HFFc6 (cell line): ENCODE measurements around the gene SGMS1. TPM values are rescaled to one million over a fixed set of nuclear protein-coding genes. Genes with fewer than 3 reads are reported as not detected.

Experiments used
- DNase-seq: peaks from one replicate; pipeline ENCODE4 v3.0.0-alpha.2; 2018
- H3K27ac Mint-ChIP-seq: 2 replicates; pipeline ENCODE4 v1.8.0; 2020; ENCODE audit warnings: mild to moderate bottlenecking, mixed read lengths
- H3K27me3 Mint-ChIP-seq: 2 replicates; pipeline ENCODE4 v1.8.0; 2021; ENCODE audit warnings: mild to moderate bottlenecking, moderate library complexity, mixed read lengths; ENCODE audit not compliant: insufficient read depth
- H3K36me3 Mint-ChIP-seq: 2 replicates; pipeline ENCODE4 v1.8.0; 2021; ENCODE audit warnings: low read depth, mixed read lengths
- H3K4me1 Mint-ChIP-seq: 2 replicates; pipeline ENCODE4 v1.8.0; 2020; ENCODE audit warnings: low read depth, mixed read lengths
- H3K4me3 Mint-ChIP-seq: 2 replicates; pipeline ENCODE4 v1.8.0; 2020; ENCODE audit warnings: mild to moderate bottlenecking, moderate library complexity, mixed read lengths
- H3K9me3 Mint-ChIP-seq: 2 replicates; pipeline ENCODE4 v1.8.0; 2020; ENCODE audit warnings: mild to moderate bottlenecking, mixed read lengths
- CTCF ChIP-seq: fragments of 200-600 bp; sonication (generic); IDR thresholded peaks from 2 replicates; pipeline ENCODE4 v1.5.0; 2021; ENCODE audit warnings: antibody characterized with exemption, mild to moderate bottlenecking
- total RNA-seq, 6 experiments: library from RNA; stranded (reverse); fragmentation: NEBNext Ultra II Directional; extraction: Animal tissue kit (Norgen Biotek cat#: 25700); gene quantifications; 2 replicates in 1 of 6; 3 replicates in 5 of 6; pipeline ENCODE4 v1.2.3, GENCODE V29; 2021

Gene SGMS1
- total RNA-seq, 6 experiments from 2014 or later, result 19.6 to 27.5 (median 24.6) TPM

DNA sequence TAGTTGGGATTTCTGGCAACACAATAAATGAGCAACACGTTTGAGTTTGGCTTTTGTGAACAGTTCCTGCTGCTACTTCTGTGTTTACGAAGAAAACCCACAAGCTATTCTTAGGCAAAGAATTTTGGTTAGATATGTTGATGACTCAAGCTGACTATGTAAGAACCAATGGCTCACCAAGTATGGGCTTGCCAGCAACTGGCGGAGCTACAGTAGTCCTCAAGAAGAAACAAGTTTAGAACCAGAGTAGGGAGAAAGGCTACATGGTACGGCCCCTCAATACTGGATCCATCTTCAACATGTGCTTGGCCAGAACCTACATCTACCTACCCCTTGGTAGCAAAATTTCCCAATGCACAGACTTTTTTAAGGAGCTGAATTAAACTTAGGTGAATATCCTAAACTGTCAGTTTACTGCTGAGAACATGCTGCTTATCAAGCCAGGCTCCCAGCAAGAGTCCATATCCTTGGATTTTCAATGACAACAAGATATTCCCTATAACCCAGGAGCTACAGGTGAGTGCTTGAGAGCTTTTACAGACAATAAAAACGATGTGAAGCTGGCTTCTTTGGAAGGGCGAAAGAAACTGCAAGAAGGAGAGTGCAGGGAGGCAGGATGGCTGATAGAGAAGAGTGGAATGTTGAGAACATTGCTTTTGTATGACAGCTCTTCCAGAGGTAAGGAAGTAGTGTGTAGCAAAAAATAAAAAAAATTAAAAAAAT is 298.1 kb downstream of the SGMS1 start:
- peak; percentile 95 for DNase-seq
- Mint-ChIP-seq H3K27me3 (no peaks in the 10 kb centered on the region), H3K36me3 (peaks cover 16% of the 10 kb centered on the region; the same call in 1 of the 2 replicates), H3K27ac (peak overlapping the region; percentile 87), H3K4me1 (peaks cover 78% of the 10 kb centered on the region), H3K9me3 (no peaks in the 10 kb centered on the region), H3K4me3 (peak overlapping the region; percentile 81)
- no peak for TF ChIP-seq CTCF

DNA sequence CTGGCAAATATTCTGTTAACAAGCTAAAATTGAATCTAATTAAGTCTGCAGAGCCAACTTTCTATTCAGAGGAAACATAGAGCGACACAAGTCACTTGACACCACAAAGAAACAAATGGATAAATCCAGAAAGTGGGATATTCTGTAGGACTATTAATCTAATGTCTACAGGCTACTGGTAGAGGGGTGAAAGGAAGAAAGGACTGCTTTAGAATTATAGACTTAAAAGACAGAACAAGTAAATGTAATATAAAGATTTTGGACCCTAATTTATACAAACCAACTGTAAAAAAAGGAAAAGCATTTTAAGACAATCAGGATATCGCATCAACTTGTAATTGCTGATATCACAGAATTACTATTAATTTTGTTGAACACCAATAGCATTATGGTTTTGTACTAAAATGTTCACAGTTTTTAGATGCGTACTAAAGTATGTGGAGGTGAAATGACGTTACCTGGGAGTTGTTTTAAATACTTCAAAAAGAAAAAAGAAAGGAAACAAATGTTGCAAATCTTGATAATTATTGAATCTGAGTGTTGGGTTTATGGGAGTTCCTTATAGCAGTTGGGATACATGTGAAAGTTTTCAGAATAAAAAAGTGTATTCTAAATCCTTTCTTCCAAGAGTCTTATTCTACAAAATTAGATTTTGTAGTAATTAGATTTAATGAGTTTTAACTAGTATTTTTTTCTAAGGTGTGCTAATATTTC is 298.9 kb downstream of the SGMS1 start:
- Mint-ChIP-seq H3K4me3 (peak overlapping the region; percentile 10), H3K27me3 (no peaks in the 10 kb centered on the region), H3K36me3 (peaks cover 20% of the 10 kb centered on the region), H3K27ac (peak overlapping the region; percentile 87), H3K9me3 (no peaks in the 10 kb centered on the region), H3K4me1 (peaks cover 74% of the 10 kb centered on the region)
- no peak for TF ChIP-seq CTCF
- no peak for DNase-seq

DNA sequence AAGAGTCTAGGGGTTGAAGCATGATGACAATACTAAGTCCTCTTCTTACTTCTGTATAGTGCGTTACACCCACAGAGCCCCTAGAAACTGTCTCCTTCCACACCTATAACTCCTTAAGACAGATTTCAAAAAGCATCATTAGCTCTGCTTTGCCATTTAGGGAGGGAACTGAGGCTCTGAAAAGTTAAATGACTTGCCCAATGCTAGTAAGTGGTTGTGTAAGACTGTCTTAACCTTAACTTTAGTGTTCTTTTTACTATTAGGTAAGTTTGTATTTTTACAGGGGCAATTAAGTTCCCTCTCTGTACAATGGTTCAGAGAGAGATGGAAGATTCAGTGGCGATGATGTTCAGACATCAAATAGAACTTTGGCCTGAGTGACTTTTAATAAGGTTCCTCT is 299.7 kb downstream of the SGMS1 start:
- no peak for TF ChIP-seq CTCF
- peaks cover 74% of the 10 kb centered on the region for H3K4me1 Mint-ChIP-seq
- H3K9me3 Mint-ChIP-seq, result no peaks in the 10 kb centered on the region
- no peaks in the 10 kb centered on the region for H3K27me3 Mint-ChIP-seq
- H3K27ac Mint-ChIP-seq, result peak overlapping the region; percentile 51
- H3K36me3 Mint-ChIP-seq, result peaks cover 24% of the 10 kb centered on the region
- H3K4me3 Mint-ChIP-seq, result no peak overlapping the region
- DNase-seq, result no peak

- DNase-seq, result peak; percentile 72
- Mint-ChIP-seq H3K9me3 (no peaks in the 10 kb centered on the region), H3K27ac (peak overlapping the region; percentile 67), H3K4me3 (peak overlapping the region; percentile 16; the same call in 1 of the 2 replicates), H3K4me1 (peaks cover 65% of the 10 kb centered on the region), H3K36me3 (peaks cover 25% of the 10 kb centered on the region), H3K27me3 (no peaks in the 10 kb centered on the region)
- TF ChIP-seq CTCF, result no peak
Observed at GRCh38 chr10:50322077-50322476, 301.7 kb downstream of the SGMS1 start.

DNA sequence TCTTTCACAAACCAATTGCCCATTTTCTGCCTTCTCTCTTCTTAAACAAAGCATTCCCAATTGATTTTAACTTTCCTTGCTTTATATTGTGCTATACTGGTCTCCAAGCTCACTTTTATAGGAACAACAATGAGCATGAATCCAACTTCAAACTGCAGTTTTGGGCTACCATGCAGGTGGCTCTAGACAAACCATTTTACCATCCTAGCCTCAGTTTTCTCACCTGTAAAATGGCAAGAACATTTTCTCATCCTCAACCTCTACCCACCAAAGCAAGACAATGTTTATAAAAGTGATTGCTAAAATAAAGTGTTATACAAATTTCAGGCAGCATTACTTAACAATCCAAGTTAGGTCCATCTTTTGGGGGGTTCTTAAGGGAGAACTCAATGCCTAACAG is 305.6 kb downstream of the SGMS1 start:
- DNase-seq, result no peak

More for the DNA sequence above, 305.6 kb downstream of the SGMS1 start:
- H3K9me3 Mint-ChIP-seq, result no peaks in the 10 kb centered on the region
- no peak overlapping the region for H3K27ac Mint-ChIP-seq
- peaks cover 60% of the 10 kb centered on the region for H3K4me1 Mint-ChIP-seq
- no peak overlapping the region for H3K4me3 Mint-ChIP-seq
- peaks cover 36% of the 10 kb centered on the region for H3K36me3 Mint-ChIP-seq
- H3K27me3 Mint-ChIP-seq, result no peaks in the 10 kb centered on the region
- no peak for TF ChIP-seq CTCF
